Erythroblast (primary cell): ENCODE data around the gene WDR26.
"Not testable (repeated sequence)": the region's sequence is repeated elsewhere in the genome, so short reads cannot be mapped to it uniquely, and the experiment has no call there.

Experiments
- GATA1 ChIP-seq: IDR thresholded peaks from 2 replicates; pipeline ENCODE4 v1.6.1; 2011; ENCODE audit warnings: low read depth, mild to moderate bottlenecking, control low read depth, low read length, moderate library complexity
- POLR2A ChIP-seq: IDR thresholded peaks from 2 replicates; pipeline ENCODE4 v1.6.1; 2011; ENCODE audit warnings: mild to moderate bottlenecking, low read length

DNA sequence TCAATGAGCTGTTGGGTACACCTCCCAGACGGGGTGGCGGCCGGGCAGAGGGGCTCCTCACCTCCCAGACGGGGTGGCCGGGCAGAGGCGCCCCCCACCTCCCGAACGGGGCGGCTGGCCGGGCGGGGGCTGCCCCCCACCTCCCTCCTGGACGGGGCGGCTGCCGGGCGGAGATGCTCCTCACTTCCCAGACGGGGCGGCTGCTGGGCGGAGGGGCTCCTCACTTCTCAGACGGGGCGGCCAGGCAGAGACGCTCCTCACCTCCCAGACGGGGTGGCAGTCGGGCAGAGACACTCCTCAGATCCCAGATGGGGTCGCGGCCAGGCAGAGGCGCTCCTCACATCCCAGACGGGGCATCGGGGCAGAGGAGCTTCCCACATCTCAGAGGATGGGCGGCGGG is 84.9 kb downstream of the WDR26 start:
- not testable (repeated sequence) for TF ChIP-seq POLR2A, GATA1
